Activated naive CD8-positive, alpha-beta T cell treated with anti-CD3 and anti-CD28 coated beads for 36 hours (primary cell): ENCODE results near the gene CHD3. TPM values are rescaled to one million over a fixed set of nuclear protein-coding genes. Genes with fewer than 3 reads are reported as not detected.
"Not testable (repeated sequence)": the region's sequence is repeated elsewhere in the genome, so short reads cannot be mapped to it uniquely, and the experiment has no call there.

ENCODE experiments used
- DNase-seq: peaks from one replicate; pipeline ENCODE4 v3.0.0; 2021
- H3K27ac Mint-ChIP-seq: one replicate; pipeline ENCODE4 v1.8.0; 2022; ENCODE audit warnings: mild to moderate bottlenecking, moderate library complexity, mixed read lengths
- H3K27me3 Mint-ChIP-seq: one replicate; pipeline ENCODE4 v1.8.0; 2022; ENCODE audit warnings: mild to moderate bottlenecking, mixed read lengths
- H3K36me3 Mint-ChIP-seq: one replicate; pipeline ENCODE4 v1.8.0; 2021; ENCODE audit warnings: mild to moderate bottlenecking, mixed read lengths
- H3K4me1 Mint-ChIP-seq: one replicate; pipeline ENCODE4 v1.8.0; 2021; ENCODE audit warnings: mixed read lengths
- H3K4me3 Mint-ChIP-seq: one replicate; pipeline ENCODE4 v1.8.0; 2022; ENCODE audit warnings: mild to moderate bottlenecking, moderate library complexity, mixed read lengths
- H3K9me3 Mint-ChIP-seq: one replicate; pipeline ENCODE4 v1.8.0; 2022; ENCODE audit warnings: mixed read lengths
- total RNA-seq, 2 experiments: library from RNA; stranded (reverse); gene quantifications; one replicate each; pipeline ENCODE4 v1.2.3, GENCODE V29; 2021

The CHD3 gene
- total RNA-seq, 2 experiments from 2014 or later: 123 to 129 TPM

DNA sequence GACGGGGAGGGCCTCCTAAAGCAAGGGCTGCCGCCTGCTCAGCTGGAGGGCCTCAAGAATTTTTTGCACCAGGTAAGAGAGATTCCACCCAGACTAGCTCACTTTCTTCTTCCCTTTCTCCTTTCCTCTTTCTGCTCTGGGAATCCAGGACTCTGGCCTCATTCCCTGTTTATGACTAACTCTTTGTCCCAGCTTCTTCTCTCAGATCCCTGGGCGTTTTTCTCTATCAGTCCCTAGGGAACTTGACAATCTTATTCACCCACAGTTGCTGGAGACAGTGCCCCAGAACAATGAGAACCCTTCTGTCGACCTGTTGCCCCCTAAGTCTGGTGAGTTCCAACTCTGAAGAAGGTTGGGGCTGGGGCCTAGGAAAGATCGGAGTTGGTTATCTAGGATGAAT lies 59.1 kb downstream of the CHD3 start:
- Mint-ChIP-seq H3K36me3 (peaks cover 34% of the 10 kb centered on the region), H3K27ac (no peak overlapping the region), H3K27me3 (no peaks in the 10 kb centered on the region), H3K4me1 (peaks cover 10% of the 10 kb centered on the region), H3K4me3 (no peak overlapping the region), H3K9me3 (no peaks in the 10 kb centered on the region)
- DNase-seq: no peak

- Mint-ChIP-seq H3K4me3 (no peak overlapping the region), H3K36me3 (peaks cover 28% of the 10 kb centered on the region), H3K27me3 (no peaks in the 10 kb centered on the region), H3K4me1 (peaks cover 10% of the 10 kb centered on the region), H3K9me3 (no peaks in the 10 kb centered on the region), H3K27ac (no peak overlapping the region)
- no peak for DNase-seq
Measured at GRCh38 chr17:7950578-7950977, 62.0 kb downstream of the CHD3 start.

GRCh38 chr17:7951143-7951792 lies 62.7 kb downstream of the CHD3 start:
- H3K4me3 Mint-ChIP-seq: peak overlapping the region; percentile 57
- H3K36me3 Mint-ChIP-seq: peaks cover 27% of the 10 kb centered on the region
- H3K27ac Mint-ChIP-seq: peak overlapping the region; percentile 87
- DNase-seq: peak; percentile 56
- no peaks in the 10 kb centered on the region for H3K9me3 Mint-ChIP-seq
- no peaks in the 10 kb centered on the region for H3K27me3 Mint-ChIP-seq
- peaks cover 10% of the 10 kb centered on the region for H3K4me1 Mint-ChIP-seq

DNA sequence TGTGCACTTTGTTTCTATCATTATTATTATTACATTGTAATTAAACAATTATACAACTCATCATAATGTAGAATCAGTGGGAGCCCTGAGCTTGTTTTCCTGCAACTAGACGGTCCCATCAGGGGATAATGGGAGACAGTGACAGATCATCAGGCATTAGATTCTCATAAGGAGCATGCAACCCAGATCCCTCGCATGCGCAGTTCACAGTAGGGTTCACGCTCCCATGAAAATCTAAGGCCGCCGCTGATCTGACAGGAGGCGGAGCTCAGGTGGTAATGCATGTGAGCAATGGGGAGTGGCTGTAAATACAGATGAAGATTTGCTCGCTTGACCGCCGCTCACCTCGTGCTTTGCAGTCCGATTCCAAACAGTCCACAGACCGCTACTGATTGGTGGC lies 64.7 kb downstream of the CHD3 start:
- not testable (repeated sequence) for H3K4me1 Mint-ChIP-seq, H3K27ac Mint-ChIP-seq, H3K9me3 Mint-ChIP-seq, DNase-seq, H3K4me3 Mint-ChIP-seq, H3K27me3 Mint-ChIP-seq
- peaks cover 21% of the 10 kb centered on the region for H3K36me3 Mint-ChIP-seq

- Mint-ChIP-seq H3K4me3 (no peak overlapping the region), H3K4me1 (peaks cover 10% of the 10 kb centered on the region), H3K27ac (no peak overlapping the region), H3K36me3 (no peaks in the 10 kb centered on the region), H3K27me3 (peaks cover 3% of the 10 kb centered on the region), H3K9me3 (no peaks in the 10 kb centered on the region)
- DNase-seq: no peak
Measured at GRCh38 chr17:7955414-7956227, 67.0 kb downstream of the CHD3 start.

GRCh38 chr17:7956228-7956965 lies 67.8 kb downstream of the CHD3 start:
- H3K9me3 Mint-ChIP-seq: no peaks in the 10 kb centered on the region
- H3K4me3 Mint-ChIP-seq: no peak overlapping the region
- H3K27me3 Mint-ChIP-seq: peaks cover 5% of the 10 kb centered on the region
- H3K36me3 Mint-ChIP-seq: no peaks in the 10 kb centered on the region
- H3K4me1 Mint-ChIP-seq: peaks cover 5% of the 10 kb centered on the region
- DNase-seq: no peak
- H3K27ac Mint-ChIP-seq: no peak overlapping the region

DNA sequence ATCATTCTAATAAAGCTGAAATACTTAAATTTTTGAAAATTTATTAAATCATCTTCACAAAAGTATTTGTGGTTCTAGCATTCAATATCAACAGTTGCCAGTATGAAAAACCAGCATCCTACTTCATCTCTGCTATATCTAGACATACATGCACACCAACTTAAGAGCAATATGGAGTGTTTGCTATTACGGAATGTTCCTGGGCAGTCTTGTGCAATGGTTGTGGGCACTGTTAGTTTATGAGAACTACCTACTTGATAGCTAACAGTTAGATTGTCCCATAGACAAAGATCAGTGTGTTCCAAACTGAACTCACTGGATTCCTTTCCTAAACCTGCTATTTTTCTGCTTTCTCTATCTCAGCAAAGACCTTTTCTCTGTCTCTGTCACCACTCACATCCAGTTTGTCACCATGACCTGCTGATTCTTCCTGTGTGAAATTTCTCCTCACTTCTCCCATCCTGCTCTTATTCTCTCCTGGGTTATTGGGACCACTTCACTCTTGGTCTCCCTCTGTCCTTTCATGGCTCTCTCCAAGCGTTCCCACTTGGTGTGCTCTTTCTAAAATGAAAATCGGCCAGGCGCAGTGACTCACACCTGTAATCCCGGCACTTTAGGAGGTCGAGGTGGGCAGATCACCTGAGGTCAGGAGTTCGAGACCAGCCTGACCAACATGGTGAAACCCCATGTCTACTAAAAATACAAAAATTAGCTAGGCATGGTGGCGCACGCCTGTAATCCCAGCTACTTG lies 71.1 kb downstream of the CHD3 start:
- Mint-ChIP-seq H3K4me1 (no peaks in the 10 kb centered on the region), H3K27ac (no peak overlapping the region), H3K27me3 (peaks cover 12% of the 10 kb centered on the region), H3K36me3 (no peaks in the 10 kb centered on the region), H3K9me3 (no peaks in the 10 kb centered on the region), H3K4me3 (no peak overlapping the region)
- DNase-seq: no peak

- no peak for DNase-seq
- Mint-ChIP-seq H3K27ac (no peak overlapping the region), H3K9me3 (no peaks in the 10 kb centered on the region), H3K4me1 (no peaks in the 10 kb centered on the region), H3K4me3 (no peak overlapping the region), H3K27me3 (peaks cover 12% of the 10 kb centered on the region), H3K36me3 (no peaks in the 10 kb centered on the region)
Measured at GRCh38 chr17:7961421-7961820, 72.8 kb downstream of the CHD3 start.

Other genes starting within 250 kb of the CHD3 start
- under 1 TPM in 1 of 2 experiments, not detected in 1; 0.10 TPM for gene ATP1B2, start 237.9 kb upstream of the CHD3 start, total RNA-seq
- 100 to 1,000 TPM; 137 to 142 TPM for gene TP53, start 201.3 kb upstream of the CHD3 start, total RNA-seq
- 10 to 100 TPM; 22.8 to 27.4 TPM for gene WRAP53, start 200.3 kb upstream of the CHD3 start, total RNA-seq
- gene EFNB3, start 183.6 kb upstream of the CHD3 start, total RNA-seq: not detected
- gene DNAH2, start 171.0 kb upstream of the CHD3 start, total RNA-seq: under 1 TPM; 0.04 to 0.14 TPM
- gene KDM6B, start 54.6 kb upstream of the CHD3 start, total RNA-seq: 10 to 100 TPM; 44.5 to 47.6 TPM
- 1 to 10 TPM; 4.2 to 4.8 TPM for gene TMEM88, start 33.7 kb upstream of the CHD3 start, total RNA-seq
- gene NAA38, start 31.2 kb upstream of the CHD3 start, total RNA-seq: 10 to 100 TPM; 65.2 to 66.6 TPM
- 10 to 100 TPM; 18.6 to 20.1 TPM for gene CYB5D1, start 30.8 kb upstream of the CHD3 start, total RNA-seq
- 1 to 10 TPM; 4.0 to 4.1 TPM for gene RNF227, start 27.5 kb downstream of the CHD3 start, total RNA-seq
- 1 to 10 TPM; 7.5 to 8.4 TPM for gene KCNAB3, start 41.1 kb downstream of the CHD3 start, total RNA-seq
- 100 to 1,000 TPM; 131 to 143 TPM for gene TRAPPC1, start 43.2 kb downstream of the CHD3 start, total RNA-seq
- gene CNTROB, start 43.4 kb downstream of the CHD3 start, total RNA-seq: 10 to 100 TPM; 45.3 to 45.7 TPM
- not detected for gene GUCY2D, start 113.8 kb downstream of the CHD3 start, total RNA-seq
- under 1 TPM in 1 of 2 experiments, not detected in 1; 0.08 TPM for gene ALOX15B, start 150.3 kb downstream of the CHD3 start, total RNA-seq
- 1 to 10 TPM; 3.7 to 4.1 TPM for gene ALOX12B, start 198.9 kb downstream of the CHD3 start, total RNA-seq
- under 1 TPM in 1 of 2 experiments, not detected in 1; 0.10 TPM for gene ALOXE3, start 229.7 kb downstream of the CHD3 start, total RNA-seq
- gene HES7, start 235.3 kb downstream of the CHD3 start, total RNA-seq: 1 to 10 TPM; 1.9 to 2.0 TPM